HS-5 (cell line): ENCODE data around the gene DNAJC13.
A peak's percentile ranks its signal among the peaks of the same experiment; 100 is the strongest.
"Not testable (repeated sequence)": the region's sequence is repeated elsewhere in the genome, so short reads cannot be mapped to it uniquely, and the experiment has no call there.

Experiments used
- DNase-seq: peaks from one replicate; pipeline ENCODE4 v3.0.0-alpha.2; 2012; ENCODE audit warnings: low read depth

DNAJC13 gene

DNA sequence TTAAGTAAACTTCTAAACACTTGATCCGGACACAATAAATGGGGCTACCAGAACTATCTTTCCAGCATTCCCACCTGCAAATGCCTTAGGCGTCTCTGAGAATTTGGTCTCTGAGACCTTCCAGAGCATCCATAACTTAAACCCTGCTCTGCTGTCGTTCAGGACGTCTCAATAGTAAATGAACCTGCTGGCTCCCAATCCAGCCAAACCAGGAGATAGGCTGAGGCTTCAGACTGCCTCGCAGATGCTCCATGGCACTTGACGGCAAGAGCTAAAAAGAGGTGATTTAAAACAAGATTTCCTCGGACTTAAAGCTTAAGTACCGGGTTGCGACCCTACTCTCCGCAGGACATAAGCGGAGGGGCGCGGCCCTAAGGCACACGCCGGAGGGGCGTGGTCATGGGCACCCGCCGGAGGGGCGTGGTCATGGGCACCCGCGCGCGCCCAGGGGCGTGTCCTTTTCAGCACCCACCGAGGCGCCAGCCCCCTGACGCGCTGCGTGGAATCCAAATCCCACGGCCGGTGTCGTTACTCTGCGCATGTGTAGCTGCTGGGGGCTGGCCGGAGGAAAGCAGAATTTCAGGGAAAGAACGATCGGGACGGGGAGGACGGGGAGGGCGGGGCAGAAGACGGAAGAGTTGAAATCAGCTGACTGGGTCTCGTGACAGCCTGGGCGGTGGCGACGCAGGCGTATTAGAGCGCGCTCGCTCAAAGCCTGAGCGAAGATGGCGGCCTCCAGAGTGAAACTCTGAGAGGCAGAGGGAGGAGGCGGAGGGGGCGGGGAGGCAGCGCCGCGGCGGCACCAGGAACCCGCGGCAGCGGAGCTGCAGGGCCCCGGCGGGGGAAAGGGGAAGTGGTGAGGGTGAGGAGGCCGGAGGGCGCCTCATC, at the start of gene DNAJC13:
DNAJC13 (plus strand) TSS at position 696 of the 888 bp plus-strand sequence. CDS start 17,049 bp downstream, outside the sequence.
- peak; percentile 82 for DNase-seq

- no peak for DNase-seq
These were observed 48.8 kb upstream of the DNAJC13 start for GRCh38 chr3:132368515-132368914.

DNA sequence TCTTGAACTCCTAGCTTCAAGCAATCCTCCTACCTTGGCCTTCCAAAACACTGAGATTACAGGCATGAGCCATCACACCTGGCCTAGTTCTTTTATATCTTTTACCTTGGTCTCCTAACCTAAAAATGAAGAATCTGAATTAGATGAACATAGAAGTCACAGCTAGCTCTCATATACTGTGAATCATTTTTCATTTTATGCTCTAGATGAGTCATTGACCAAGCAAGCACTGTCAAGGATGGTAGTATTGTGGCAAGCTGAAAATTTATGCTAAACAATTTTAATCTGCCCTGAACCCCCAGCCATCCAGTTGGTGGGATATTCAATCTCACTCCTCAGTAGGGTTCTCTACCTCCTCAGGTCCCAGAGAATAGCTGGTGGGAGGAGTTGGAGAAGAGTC, 48.3 kb upstream of the DNAJC13 start:
- no peak for DNase-seq

DNA sequence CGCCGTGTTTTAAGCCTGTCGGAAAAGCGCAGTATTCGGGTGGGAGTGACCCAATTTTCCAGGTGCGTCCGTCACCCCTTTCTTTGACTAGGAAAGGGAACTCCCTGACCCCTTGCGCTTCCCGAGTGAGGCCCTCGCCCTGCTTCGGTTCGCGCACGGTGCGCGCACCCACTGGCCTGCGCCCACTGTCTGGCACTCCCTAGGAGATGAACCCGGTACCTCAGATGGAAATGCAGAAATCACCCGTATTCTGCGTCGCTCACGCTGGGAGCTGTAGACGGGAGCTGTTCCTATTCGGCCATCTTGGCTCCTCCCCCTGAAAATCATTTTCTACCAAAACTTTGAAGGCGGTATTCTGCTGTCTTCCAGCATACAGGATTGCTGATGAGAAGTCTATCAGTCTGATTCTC, 40.4 kb upstream of the DNAJC13 start:
- not testable (repeated sequence) for DNase-seq

DNA sequence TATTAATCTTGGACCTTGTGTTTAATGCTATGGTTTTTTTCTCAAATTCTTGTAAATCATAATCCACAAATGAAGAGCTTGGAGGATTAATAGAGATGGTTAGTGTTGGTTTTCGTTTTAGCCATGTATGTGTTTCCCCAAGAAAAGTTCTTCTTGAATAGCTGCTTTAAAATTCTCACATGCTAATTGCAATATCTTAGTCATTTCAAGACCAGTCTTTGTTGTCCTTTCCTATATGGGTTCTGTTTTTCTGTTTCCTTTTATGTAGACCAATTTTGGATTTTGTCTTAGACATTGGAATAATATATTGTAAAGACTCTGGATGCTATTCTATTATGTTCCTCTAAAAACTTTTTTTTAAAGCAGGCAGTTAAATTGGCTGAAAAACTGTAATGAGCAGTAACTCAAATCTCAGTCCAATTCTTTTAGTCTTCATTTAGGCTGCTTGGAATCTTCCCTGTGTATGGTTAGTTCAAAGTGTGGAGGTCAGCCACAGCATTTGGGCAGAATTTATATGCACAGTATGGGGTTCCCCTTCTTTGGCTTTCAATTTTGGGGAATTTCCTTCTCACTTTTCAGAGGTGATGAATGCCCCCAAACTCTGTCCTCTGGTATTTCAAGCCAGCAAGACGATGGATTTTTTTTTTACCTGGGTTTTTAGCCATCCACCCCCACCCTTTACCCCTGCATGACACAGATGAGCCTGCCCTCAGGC, 39.1 kb upstream of the DNAJC13 start:
- no peak for DNase-seq

GRCh38 chr3:132378846-132379245, 38.5 kb upstream of the DNAJC13 start:
- DNase-seq, result no peak

DNA sequence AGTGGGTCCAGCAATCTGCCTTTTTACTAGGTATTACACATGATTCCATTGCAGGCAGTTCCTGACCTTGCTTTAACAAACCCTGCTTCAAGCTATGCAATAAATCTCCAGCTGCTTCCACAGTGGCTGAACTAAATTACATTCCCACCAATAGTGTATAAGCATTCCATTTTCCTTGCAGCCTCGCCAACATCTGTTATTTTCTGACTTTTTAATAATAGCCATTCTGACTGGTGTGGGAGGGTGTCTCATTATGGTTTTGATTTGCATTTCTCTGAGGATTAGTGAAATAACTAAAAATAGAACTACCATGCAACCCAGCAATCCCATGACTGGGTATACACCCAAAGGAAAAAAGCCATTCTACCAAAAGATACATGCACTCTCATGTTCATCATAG, 36.4 kb upstream of the DNAJC13 start:
- no peak for DNase-seq

- DNase-seq, result no peak
These were observed 35.9 kb upstream of the DNAJC13 start for GRCh38 chr3:132381348-132381944.

GRCh38 chr3:132382267-132382666, 35.0 kb upstream of the DNAJC13 start:
- no peak for DNase-seq

- no peak for DNase-seq
These were observed 34.6 kb upstream of the DNAJC13 start for GRCh38 chr3:132382688-132383194.

DNA sequence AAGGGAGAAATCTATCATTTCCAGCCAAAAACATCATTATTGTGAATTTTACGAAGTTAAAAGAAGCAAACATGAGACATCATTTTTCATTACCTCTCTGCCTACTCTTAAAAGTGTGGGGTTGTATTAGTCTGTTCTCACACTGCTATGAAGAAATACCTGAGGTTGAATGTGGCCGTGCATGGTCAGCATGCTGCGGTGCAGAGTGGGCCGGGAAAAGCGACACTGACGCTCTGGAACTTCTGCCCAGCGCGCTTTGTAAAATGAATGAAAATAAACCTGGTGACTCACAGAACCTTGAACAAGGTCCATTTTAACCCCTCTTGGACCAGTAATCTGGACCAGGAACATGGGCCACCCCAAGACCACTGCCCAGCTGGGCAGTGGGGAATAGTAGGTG, 31.0 kb upstream of the DNAJC13 start:
- no peak for DNase-seq

DNA sequence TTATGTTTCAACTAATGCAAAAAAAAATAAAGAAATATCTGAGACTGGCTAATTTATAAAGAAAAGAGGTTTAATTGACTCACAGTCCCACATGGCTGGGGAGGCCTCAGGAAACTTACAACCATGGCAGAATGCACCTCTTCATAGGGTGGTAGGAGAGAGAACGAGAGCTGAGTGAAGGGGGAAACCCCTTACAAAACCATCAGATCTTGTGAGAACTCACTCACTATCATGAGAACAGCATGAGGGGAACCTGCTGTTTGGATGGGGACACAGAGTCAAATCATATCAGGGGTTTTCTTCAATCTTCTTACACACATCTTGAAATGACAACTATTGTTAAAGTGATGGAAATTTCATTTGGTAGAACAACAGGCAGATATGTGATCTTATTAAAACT, 24.6 kb upstream of the DNAJC13 start:
- DNase-seq, result not testable (repeated sequence)

- DNase-seq, result no peak
These were observed 23.0 kb upstream of the DNAJC13 start for GRCh38 chr3:132394320-132394719.

- no peak for DNase-seq
These were observed 22.2 kb upstream of the DNAJC13 start for GRCh38 chr3:132395126-132395525.

- DNase-seq, result no peak
These were observed 21.0 kb upstream of the DNAJC13 start for GRCh38 chr3:132396255-132396654.

- DNase-seq, result not testable (repeated sequence)
These were observed 20.5 kb upstream of the DNAJC13 start for GRCh38 chr3:132396776-132397175.

DNA sequence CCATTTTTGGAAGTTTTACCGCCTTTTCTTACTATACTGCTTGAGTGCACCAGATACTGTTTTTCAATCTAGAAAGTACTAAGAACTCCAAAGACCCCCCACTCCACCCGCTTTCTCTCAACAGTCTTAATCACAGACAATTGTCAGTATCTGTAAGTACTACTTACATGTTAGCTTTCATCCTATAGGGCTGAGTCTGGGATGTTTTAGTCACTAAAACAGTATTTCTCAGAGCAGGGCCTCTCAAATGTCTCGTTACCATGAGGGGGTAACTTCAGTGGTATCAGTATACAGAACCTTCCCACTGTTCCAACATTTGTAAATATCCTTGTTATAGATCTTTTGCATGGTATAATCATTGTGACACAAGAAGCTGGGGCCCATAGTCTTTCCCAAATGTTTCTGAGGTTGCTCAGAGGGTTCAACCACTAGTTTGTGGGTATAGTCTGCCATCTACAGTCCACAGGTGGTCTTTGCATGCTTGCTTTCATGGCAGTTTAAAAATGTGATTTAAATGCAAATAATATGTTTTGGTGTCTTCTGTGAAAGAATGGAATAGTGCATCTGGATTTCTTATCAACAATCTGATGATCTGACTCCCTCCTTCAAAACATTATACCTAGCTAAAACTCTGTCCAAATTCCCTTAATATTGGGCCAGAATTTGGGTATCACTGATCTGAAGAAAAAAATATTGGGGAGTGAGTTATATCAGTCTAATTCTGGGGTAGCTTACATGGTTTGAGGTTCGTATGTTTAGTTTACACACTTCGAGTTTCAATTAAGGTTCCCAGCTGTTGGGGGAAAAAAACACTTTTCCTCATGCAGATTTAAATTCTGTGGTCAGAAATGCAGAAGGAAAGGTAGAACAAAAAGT, 18.0 kb upstream of the DNAJC13 start:
- DNase-seq, result peak; percentile 39

DNA sequence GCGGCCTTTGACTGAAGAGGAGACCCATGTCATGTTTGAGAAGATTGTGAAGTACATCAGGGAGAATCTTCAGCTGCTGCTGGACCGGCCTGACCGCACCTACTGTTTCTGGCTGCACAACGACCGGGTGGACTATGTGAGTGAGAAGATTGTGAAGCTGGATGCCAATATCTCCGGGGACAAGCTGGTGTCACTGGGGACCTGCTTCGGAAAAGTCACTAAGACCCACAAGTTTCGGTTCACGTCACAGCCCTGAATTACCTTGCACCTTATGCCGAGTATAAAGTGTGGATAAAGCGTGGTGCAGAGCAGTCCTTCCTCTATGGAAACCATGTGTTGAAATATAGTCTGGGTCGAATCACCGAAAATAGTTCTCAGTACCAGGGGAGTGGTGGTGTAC, 16.0 kb upstream of the DNAJC13 start:
- no peak for DNase-seq

GRCh38 chr3:132404276-132404675, 13.0 kb upstream of the DNAJC13 start:
- no peak for DNase-seq

DNA sequence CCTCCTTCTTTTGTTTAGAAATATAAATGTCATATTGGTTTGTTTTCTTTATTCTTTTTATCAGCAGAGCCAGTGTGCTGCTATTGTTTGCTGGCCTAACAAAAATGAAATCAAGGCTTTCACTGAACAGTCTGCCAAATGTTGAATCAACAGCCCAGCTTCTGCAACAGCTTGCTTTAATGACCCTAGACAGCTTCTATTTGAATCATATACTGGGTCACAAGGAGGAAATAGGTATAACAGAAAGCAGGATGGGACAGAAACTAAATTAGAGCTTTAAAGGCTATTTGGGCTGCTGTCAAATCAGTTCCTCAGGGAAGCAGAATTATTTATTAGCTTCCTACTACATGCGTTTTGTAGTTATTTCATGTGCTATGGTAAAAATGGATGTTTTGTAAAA, 12.1 kb upstream of the DNAJC13 start:
- DNase-seq, result no peak

GRCh38 chr3:132405609-132406299, 11.5 kb upstream of the DNAJC13 start:
- no peak for DNase-seq
